HG02759 (cell line): Measurements from ENCODE around the gene ARHGEF37.

ENCODE experiments used
- ATAC-seq: cut with Tn5 transposase; IDR thresholded peaks from one replicate; pipeline ENCODE4 v1.9.1; 2021; ENCODE audit warnings: mild to moderate bottlenecking, moderate library complexity; ENCODE audit not compliant: unreplicated experiment

ARHGEF37 gene

DNA sequence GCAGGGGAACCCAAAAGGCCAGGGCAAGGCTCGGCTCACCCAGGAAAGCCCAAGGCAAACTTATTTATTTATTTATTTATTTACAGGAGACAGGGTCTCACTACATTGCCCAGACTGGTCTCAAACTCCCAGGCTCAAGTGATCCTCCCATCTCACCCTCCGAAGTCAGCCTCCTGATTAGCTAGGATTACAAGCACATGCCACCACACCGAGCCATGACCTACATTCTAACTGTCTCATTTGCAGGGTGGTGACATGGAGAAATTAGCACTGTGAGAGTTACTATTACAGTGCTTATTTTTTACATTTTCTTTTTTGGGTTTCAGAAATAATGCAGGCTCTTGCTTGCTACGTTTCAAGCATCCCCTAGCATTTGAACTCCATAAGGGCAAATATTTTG lies 18.1 kb downstream of the ARHGEF37 start:
- ATAC-seq: no peak

DNA sequence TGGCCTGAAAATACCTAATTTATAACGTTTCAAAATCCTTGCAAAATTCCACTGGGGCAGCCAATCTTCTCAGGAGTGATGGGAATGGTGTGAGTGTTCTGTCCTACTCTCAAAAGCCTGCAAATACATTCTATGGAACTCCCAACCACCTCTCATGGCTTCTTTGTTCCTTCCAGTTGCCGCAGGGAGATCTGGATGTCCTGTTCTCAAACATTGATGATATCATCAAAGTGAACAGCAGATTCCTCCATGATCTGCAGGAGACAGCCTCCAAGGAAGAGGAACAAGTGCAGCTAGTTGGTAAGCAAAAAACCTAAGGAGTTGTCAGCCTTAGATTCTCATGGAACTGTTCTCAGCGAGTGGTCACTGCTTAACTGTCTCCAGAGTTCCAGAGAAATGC lies 19.6 kb downstream of the ARHGEF37 start:
- no peak for ATAC-seq

DNA sequence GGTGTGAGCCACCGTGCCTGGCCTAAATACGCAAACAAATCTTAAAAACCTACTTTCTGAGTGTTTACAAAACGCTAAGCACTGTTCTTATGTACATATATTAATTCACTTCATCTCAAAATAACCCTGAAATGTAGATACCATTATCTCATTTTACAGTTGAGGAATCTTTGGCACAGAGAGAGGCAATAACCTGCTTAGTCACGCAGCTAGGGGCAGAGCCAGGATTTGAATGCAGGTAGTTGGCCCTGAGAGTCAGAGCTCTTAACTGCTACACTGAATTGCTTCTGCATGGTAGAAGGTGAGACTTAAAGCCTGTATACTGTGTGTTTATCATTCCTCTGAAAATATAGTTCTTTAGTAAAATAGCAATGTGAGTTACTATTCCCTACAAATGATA lies 21.9 kb downstream of the ARHGEF37 start:
- no peak for ATAC-seq

DNA sequence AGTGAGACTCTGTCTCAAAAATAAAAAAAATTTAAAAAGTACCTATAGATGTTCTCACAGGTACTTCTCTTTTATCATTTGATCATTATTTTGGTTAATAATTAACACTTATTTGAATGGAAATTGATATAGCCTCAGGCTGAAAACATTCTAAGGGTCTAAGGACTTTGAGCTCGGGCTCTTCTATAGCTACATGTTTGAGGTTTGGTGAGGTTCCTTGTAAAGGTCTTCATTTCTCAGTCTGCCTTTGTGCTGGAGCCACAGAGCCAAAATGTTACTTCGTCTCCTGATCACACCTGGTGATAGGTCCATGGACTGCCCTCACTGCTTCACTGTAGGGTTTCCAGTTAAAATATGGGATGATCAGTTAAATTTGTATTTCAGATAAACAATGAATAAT lies 22.6 kb downstream of the ARHGEF37 start:
- ATAC-seq: no peak

DNA sequence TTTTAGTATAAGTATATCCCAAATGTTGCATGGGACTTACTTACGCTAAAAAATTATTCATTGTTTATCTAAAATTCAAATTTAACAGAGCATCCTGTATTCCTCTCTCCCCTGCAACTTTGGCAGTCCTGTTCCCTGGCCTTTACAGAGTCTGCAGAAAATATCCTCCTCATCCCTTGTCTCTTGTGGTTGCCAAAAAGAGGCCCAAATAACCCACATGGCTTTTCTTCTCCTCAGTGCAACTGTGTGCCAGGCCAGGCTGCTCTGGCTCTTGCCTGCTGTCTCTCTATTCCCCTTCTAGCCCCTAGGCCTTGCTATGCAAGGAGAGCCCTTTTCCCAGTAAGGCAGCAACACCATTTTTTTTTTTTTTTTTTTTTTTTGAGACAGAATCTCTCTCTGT lies 23.0 kb downstream of the ARHGEF37 start:
- ATAC-seq: no peak

DNA sequence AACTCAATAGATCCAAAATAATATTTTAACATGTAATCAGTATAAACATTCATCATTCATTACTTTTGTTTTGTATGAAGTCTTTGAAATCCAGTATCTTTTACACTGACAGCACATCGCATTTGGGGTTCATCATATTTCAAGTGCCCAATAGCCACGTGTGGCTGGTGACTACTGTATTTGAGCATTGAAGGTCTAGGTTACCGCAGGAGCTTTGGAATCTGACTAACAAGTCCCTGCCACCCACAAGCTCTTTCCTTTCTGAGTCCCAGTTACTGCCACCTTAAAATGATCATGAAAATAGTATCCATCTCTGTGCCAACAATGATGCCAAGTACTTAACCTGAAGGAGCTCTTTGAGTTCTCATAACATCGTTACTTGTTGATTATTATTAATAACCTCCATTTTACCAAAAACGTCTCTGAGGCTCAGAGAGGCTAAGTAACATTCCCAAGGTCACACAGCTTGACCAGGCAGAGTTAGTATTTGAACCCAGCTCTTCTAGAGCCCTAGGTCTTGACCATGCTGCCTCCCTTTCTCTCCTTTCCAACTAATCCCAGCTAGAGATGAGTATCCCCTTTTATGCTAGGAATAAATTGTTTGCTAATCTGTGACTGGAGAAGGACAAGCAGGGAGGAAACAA lies 24.2 kb downstream of the ARHGEF37 start:
- ATAC-seq: no peak

DNA sequence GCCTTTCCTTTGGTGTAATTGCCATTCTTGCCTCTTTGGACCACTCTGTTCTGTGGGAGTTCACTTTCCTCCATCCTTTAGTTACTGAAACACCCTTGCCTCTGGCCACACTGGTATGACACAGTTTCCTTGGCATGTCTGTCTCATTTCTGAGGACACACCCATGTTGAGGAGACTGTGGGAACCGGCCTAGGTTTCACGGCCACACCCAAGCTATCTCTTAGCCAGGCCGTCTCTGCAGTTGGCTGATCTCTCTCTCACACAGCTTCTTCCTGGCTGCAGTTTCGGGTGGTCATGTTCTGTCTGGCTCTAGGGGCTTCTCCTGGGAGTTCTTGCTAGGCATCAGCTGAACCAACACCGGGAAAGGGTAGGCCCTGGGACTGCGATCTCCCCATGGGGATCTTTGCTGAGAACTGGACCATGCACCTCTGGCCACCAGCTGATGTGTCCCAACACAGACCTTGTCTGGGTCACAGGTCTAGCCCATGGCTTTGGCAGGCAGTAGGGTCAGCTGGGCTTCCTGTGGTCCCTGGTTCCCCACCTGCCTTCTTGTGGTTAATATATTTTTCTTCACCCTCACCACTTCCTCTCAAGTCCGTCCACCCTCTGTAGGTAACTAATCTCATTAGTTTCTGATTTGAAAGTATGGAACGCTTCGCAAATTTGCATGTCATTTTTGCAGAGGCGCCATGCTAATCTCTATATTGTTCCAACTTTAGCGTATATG lies 24.9 kb downstream of the ARHGEF37 start:
- ATAC-seq: peak; percentile 91

DNA sequence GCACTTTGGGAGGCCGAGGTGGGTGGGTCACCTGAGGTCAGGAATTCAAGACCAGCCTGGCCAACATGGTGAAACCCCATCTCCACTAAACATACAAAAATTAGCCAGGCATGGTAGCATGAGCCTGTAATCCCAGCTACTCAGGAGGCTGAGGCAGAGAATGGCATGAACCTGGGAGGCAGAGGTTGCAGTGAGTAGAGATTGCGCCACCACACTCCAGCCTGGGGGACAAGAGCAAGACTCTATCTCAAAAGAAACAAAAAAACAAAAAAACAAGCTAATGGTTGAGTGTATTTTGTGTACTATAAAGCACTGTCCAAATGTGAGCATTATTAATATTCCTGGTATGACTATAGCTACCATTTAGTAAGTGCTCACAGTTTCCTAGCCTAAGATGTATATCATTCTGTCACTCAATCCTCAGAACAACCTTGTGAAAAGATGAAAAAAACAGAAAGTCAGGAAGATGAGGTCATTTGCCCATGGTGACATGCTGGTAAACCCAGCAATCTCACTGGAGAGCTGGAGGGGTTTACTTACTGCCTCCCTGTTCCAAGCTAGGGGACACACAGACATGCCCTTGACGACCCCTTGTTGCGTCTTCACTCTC lies 27.7 kb downstream of the ARHGEF37 start:
- ATAC-seq: no peak

DNA sequence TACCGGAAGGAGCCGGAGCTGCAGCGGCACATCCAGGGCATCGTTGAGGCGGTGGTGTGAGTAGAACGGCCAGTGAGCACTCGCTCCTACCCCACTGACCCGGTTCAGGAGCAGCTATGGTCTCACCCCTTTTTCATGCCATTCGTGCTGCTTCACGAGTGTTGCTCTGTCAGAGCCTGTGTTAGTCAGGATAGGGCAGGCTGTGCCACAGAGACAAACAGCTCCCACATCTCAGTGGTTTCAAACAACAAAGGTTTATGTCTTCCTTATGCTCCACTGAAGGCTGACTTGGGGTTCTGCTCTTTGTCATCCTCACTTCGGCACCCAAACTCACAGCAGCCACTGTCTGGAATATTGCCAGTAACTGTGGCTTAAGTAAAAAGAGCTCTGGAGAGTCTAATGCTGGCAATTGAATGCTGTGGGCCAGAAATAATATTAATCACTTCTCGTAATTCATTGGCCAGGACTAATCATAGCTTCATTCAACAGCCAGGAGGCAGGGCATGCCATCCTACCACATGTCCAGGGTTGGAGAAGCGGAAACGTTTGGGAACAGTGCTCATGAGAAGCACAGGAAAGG lies 28.4 kb downstream of the ARHGEF37 start:
- no peak for ATAC-seq

DNA sequence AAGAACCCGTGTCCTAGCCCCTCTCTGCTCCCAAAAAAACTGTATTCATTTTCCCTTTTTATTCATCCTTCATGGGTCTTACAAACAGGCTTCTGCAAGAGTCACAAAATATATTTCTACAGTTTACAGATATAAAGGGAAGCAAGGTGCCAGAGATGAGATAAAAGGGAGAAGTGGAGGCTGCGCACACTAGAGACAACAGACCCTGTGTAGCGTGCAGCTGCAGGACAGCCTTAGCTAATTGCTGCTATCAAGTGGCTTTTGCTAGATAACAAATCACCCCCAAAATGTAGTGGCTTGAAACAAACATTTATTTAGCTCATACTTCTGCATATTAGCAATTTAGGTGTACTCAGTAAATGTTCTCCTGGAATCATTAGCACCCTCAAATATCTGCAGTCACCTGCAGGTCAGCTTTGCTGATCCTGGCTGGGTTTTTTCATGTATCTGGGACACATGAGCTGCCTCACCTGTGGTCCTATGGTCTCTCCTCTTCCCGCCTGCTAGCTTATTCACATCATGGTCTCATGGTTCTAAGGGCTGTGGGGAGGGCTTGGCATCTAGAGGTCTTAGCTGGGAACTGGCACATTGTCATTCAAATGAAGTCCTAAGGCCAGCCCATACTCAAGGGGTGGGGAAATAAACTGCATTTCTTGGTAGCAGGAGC lies 29.4 kb downstream of the ARHGEF37 start:
- ATAC-seq: no peak

DNA sequence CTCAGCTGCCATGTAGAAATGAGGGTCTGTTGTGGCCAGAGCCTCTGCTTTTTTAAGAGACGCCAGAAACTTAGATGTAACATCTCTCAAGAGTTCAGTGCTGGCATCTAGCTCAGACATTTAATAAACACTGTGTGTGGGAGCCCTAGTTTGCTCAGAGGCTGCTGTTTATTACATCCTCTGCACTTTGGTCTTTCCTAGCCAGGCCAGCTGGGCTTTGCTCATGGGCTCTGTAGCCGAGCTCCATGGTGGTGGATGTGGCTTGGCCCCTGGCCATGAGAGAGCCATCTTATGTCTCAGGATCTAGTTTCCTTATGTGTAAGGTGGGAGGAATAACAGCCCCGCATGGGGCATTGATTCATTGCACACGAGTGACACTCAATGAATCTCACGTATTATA lies 30.0 kb downstream of the ARHGEF37 start:
- no peak for ATAC-seq

DNA sequence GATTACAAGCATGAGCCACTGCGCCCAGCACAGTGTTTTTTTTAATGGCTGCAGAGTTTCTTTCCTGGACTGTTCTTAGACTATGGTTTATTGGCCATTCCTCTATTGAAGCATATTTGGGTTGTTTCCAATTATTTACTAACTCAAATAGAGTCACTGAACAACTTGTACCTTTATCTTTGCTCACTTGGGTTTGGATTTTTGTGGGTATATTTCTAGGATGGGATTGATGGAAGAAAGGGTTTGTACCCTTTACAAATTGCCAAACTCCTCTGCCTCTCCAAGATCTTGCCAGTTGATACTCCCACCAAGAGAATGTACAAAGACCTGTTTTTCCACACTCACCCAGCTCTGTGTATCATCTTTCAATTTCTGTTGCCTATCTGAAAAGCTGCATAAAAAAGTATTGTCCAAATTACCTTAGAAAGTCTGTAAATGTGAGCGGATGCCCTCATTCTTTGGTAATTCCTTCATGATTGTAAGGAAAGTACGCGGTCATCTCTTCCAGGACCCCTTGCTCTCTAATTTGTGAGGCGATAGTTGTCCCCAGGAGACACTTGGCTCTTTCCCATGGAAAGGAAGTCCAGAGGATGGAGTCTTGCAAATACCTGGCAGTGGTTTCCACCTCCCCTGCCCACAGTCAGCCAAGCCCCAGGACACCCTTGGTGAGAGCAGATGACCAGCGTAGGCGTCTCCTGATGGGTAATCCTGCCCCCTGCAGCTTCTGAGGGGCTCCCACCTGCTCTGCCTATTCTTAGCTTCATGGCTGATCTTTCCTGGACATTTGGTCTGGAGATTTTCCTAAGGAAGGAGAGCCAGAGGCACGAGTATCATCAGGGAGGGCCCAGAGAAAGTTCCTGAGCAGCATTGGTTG lies 33.0 kb downstream of the ARHGEF37 start:
- no peak for ATAC-seq

DNA sequence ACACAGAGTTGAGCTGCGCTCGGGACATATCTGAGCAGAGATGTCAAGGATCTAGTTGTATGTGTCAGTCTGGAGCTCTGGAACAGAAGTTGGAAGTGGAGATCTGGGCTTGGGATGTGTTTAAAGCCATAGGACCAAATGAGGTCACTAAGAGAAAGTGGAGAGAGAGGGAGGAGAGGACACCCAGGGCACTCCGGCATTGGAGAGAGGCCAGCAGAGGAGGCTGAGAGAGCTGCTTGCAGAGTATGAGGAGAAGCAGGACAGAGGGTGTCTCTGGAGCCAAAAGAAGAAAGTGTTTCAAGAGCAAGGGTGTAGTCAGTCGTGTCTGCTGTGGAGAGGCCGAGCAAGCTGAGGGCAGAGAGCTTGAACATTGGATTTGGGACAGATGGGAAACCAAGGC lies 34.7 kb downstream of the ARHGEF37 start:
- no peak for ATAC-seq

DNA sequence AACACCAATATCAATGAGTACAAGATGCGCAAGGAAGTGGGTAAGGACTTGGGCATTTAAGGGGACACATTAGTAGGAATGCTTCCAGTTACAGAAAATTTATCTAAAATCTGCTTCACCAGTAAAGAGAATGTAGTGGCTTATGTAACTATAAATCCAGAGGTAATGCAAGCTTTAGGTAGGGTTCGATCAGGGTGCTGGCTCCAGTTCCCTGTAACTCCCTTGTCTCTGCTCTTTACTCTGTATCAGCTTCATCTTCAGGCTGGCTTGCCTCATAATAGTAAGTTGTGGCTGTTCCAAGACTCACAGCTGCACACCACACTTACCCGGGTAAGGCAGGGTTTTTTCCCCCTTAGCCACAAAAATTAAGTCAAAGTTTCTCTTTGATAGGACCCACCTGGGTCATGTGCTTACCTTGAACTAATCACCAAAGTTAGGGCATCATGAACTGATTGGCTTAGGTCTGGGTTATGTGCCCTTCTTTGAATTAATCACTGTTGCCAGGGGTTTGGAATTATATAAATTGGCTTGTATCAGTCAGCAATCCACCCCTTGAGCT lies 35.5 kb downstream of the ARHGEF37 start:
- ATAC-seq: peak; percentile 69

DNA sequence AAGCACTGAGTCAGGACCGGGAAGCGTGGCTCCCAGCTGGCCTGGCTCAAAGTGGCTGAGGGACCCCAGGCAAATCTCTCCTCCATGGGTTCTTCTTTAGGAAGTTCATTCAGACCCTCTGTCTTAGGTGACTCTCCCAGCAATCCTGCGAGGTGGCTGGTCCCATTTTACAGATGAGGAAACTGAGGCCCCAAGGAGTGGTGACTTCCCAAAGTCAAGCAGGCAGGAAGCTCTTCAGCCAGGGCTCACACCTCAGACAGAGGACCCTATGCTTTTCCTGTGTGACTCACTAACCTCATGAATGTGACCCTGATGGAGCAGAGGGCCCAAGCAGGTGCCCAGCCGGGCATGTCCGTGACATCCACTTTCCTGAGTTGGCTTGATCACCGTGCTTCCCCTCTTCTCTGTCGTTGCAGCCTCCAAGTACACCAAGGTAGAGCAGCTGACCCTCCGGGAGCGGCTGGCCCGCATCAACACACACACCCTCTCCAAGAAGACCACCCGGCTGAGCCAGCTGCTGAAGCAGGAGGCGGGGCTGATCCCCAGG lies 36.5 kb downstream of the ARHGEF37 start:
- ATAC-seq: peak; percentile 45

DNA sequence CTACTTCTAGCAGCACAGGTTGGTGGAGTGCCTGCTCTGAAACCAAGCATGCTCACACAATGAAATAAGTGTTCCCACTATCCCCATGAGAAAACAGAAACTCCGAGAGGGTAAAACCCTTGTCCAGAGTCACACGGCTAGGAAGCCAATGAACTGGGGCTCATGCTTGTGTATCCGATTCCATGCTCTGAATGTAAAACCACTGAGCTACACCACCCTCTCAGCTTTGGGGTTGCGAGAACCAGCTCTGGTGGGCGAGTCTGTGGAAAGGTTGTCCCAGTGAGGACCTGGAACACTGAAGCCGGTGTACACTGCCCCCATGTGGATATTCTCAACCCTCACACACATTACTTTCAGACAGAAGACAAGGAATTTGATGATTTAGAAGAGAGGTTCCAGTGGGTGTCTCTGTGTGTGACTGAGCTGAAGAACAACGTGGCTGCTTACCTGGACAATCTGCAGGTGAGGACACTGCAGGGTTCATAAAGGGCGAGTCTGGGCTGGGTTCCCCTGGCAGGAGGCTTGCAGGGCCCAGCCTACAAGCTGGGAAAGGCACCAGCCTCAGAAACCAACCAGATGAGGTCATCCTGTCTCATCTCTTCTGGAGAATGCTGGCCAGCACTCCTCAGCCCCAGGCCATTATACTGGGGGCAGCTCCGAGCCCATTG lies 37.4 kb downstream of the ARHGEF37 start:
- ATAC-seq: peak; percentile 51

DNA sequence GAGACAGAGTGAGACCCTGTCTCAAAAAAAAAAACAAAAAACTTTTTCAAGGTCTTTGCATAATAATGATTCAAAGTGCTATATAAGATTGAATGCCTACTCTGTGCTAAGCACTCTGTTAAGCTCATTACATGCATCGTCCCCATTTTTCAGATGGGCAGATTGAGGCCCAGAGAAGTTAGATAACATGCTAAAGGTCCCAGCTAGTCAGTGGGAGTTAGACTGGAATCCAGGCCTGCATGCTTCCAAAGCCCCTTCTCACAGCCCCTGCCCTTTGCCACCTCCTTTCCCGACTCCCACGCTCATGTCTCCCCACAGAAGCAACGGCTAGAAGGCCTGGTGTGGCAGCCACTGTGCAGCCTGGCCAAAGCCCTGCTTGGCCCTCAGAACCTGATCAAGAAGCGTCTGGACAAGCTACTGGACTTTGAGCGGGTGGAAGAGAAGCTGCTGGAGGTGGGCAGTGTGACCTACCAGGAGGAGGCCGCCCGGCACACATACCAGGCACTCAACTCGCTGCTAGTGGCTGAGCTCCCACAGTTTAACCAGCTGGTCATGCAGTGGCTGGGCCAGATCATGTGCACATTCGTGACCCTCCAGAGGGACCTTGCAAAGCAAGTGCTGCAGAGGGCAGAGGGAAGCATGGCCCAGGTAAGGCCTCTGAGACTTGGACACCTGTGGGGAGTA lies 40.3 kb downstream of the ARHGEF37 start:
- no peak for ATAC-seq

DNA sequence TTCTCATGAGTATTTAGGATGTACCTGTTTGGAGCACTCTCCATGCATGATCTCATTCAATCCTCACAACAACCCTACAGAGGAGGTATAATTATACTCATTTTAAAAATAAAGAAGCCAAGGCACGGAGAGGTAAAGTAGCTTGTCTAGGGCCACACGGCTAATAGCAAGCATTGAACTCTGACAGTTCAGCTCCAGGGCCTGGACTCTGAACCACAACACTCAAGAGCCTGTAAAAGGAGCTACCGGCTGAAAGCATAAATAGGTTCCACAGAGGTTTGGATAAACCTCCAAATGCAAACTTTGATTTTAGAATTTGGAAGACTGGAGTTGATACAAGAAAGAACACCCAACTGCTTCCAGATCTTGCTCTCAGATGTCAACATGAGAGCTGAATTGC lies 41.2 kb downstream of the ARHGEF37 start:
- no peak for ATAC-seq

DNA sequence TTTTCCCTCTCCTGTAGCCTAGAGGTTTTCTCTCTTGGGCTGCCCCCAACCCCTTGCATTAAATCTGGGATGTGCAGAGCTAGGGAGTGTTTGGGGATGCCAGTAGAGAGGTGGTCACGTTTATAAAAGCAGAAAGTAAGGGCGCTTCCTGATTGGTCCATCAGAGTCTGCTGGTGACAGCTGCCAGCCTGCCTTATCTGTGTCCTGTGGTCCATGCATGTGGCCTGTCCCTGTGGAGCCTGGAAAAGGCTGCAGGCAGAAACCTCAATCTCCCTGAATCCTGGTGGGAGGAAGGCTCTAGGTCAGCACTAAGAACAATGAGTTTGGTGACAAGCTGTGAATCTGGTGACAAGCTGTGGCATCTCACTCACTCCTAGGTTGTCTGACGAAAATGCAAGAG lies 42.2 kb downstream of the ARHGEF37 start:
- no peak for ATAC-seq
